A549 treated with CpdA at 1 μM for 4 hours (cell line): ENCODE data around the gene KCNC1. TPM values are rescaled to one million over a fixed set of nuclear protein-coding genes. Genes with fewer than 3 reads are reported as not detected.

Source experiments
- total RNA-seq: library from RNA; stranded (reverse); fragments of 200-300 nt; extraction: Qiagen RNA extraction; gene quantifications from 5 replicates; pipeline ENCODE4 v1.2.3, GENCODE V29; 2022; ENCODE audit warnings: low read depth

Gene KCNC1
- total RNA-seq, result 0.05 to 0.10 TPM (median 0.06 TPM) in 5 replicates

DNA sequence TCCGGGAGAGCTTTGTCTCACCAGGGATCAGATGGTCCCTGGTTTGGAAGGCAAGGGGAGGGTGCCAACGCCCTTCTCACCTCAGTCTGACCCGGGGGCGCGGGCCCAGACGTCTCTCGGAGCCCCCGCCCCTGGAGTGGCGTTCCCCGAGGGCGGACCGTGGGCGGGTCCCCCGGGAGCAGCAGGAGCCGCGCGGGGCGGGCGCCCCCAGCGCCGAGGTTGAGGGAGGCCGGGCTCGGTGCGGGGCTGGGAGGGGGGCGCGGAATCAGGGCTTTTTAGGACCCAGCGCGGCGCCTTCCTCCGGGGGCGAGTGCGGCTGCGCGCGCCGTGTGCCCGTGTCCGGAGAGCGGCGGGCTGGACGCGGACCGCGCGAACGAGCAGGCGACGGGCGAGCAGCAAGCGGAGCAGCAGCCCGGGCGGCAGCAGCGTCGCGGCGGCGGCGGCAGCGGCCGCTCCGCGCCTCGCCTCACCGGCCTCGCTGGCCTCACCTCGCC is at the start of gene KCNC1:
KCNC1 (plus strand) TSS at position 364 of the 494 bp plus-strand sequence. CDS start 1,222 bp downstream, outside the sequence.

DNA sequence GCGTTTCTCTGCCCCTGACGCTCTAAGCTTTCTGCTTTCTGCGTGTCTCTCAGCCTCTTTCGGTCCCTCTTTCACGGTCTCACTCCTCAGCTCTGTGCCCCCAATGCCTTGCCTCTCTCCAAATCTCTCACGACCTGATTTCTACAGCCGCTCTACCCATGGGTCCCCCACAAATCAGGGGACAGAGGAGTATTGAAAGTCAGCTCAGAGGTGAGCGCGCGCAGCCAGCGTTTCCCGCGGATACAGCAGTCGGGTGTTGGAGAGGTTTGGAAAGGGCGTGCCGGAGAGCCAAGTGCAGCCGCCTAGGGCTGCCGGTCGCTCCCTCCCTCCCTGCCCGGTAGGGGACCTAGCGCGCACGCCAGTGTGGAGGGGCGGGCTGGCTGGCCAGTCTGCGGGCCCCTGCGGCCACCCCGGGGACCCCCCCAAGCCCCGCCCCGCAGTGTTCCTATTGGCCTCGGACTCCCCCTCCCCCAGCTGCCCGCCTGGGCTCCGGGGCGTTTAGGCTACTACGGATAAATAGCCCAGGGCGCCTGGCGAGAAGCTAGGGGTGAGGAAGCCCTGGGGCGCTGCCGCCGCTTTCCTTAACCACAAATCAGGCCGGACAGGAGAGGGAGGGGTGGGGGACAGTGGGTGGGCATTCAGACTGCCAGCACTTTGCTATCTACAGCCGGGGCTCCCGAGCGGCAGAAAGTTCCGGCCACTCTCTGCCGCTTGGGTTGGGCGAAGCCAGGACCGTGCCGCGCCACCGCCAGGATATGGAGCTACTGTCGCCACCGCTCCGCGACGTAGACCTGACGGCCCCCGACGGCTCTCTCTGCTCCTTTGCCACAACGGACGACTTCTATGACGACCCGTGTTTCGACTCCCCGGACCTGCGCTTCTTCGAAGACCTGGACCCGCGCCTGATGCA is 15.3 kb upstream of the KCNC1 start, which contains the start of gene MYOD1:
MYOD1 (plus strand) TSS at position 544 of the 910 bp plus-strand sequence; CDS start at position 756, 212 bp downstream.

Other genes with a start within 250 kb of the KCNC1 start
- 0.85 to 1.2 TPM (median 1.1 TPM) in 5 replicates for gene USH1C, start 190.4 kb upstream of the KCNC1 start, total RNA-seq
- not detected in 5 replicates for gene OTOG, start 187.5 kb upstream of the KCNC1 start, total RNA-seq
- not detected in 5 replicates for gene MYOD1, start 15.2 kb upstream of the KCNC1 start, total RNA-seq